MCF 10A (cell line): ENCODE measurements around the gene ACER2. TPM values are rescaled to one million over a fixed set of nuclear protein-coding genes. Genes with fewer than 3 reads are reported as not detected.
"Not testable (repeated sequence)": the region's sequence is repeated elsewhere in the genome, so short reads cannot be mapped to it uniquely, and the experiment has no call there.

Source experiments
- BruUV-seq: library from RNA; stranded (reverse); fragments of 400-500 nt; replicated peaks from 2 replicates; lab custom pipeline; 2021; lab: Mats Ljungman, UMichigan
- CTCF ChIA-PET: fragments of 300-600 bp; sonication (Branson Sonifier 250); formaldehyde crosslinking; extraction: SDS; loops from one replicate; lab custom pipeline; 2021; ENCODE audit warnings: antibody characterized with exemption, inconsistent platforms; lab: Yijun Ruan, JAX
- POLR2A ChIA-PET: fragments of 300-600, 350-650 bp; sonication (Branson Sonifier 250); formaldehyde crosslinking; extraction: SDS; loops from one replicate; lab custom pipeline; 2020; ENCODE audit warnings: antibody characterized with exemption, inconsistent platforms; lab: Yijun Ruan, JAX
- DNase-seq: peaks from one replicate; pipeline ENCODE4 v3.0.0-alpha.2; 2018; ENCODE audit not compliant: unreplicated experiment
- H3K27ac Mint-ChIP-seq: one replicate; pipeline ENCODE4 v1.8.0; 2022; ENCODE audit warnings: mild to moderate bottlenecking, low read depth, mixed read lengths; ENCODE audit not compliant: unreplicated experiment
- H3K27me3 Mint-ChIP-seq: one replicate; pipeline ENCODE4 v1.8.0; 2022; ENCODE audit warnings: mixed read lengths; ENCODE audit not compliant: insufficient read depth, unreplicated experiment
- H3K36me3 Mint-ChIP-seq: one replicate; pipeline ENCODE4 v1.8.0; 2022; ENCODE audit warnings: mild to moderate bottlenecking, moderate library complexity, mixed read lengths; ENCODE audit not compliant: insufficient read depth, unreplicated experiment
- H3K4me1 Mint-ChIP-seq: one replicate; pipeline ENCODE4 v1.8.0; 2022; ENCODE audit warnings: mixed read lengths; ENCODE audit not compliant: insufficient read depth, unreplicated experiment
- H3K4me3 Mint-ChIP-seq: one replicate; pipeline ENCODE4 v1.8.0; 2022; ENCODE audit warnings: mild to moderate bottlenecking, moderate library complexity, mixed read lengths; ENCODE audit not compliant: unreplicated experiment
- H3K9me3 Mint-ChIP-seq: one replicate; pipeline ENCODE4 v1.8.0; 2022; ENCODE audit warnings: mixed read lengths; ENCODE audit not compliant: unreplicated experiment
- intact Hi-C: fragments of 100-400 bp; cut with micrococcal nuclease; formaldehyde crosslinking; loops from 2 replicates; pipeline ENCODE4 v1.14.1; 2022
- total RNA-seq: library from RNA; stranded (reverse); gene quantifications from 2 replicates; pipeline ENCODE4 v1.2.3, GENCODE V29; 2022
- TF ChIP-seq, protein P1 (sequence below): fragments of 200-600 bp; IDR thresholded peaks from one replicate; pipeline ENCODE4 v1.8.0; 2022; ENCODE audit warnings: antibody characterized with exemption, mild to moderate bottlenecking; ENCODE audit not compliant: unreplicated experiment

ACER2 gene
- total RNA-seq, 1 experiment from 2014 or later, result 3.2 TPM

DNA sequence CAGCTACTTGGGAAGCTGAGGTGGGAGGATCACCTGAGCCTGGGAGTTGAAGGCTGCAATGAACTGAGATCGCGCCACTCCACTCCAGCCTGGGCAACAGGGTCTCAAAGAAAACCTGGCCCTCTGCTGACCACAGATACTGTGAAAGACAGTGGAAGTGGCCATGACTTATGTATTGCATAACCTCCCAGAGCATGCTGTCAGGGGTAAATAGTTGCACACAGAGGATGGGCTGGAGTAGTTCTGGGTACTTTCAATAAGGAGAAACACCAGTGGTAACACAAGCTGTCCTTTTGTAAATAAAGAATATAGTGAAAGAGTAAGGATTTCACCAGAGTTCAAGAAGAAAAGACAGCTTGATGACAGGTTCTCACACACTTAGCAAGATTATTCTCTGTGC is 1.8 kb downstream of the ACER2 start:
- no peaks in the 10 kb centered on the region for H3K27me3 Mint-ChIP-seq
- ChIA-PET CTCF (interaction anchor here (0.5 to 1.8 kb wide), 4 partner anchors 9 to 204 kb away, joined by 3 to 7 read pairs (median 4); no protein-coding TSS in a partner anchor), POLR2A (interaction anchor here (1.1 to 3.5 kb wide), 2 partner anchors 9 to 31 kb away, joined by 3 to 26 read pairs; partner anchors contain the start of gene RPS6)
- TF ChIP-seq, protein P1, sequence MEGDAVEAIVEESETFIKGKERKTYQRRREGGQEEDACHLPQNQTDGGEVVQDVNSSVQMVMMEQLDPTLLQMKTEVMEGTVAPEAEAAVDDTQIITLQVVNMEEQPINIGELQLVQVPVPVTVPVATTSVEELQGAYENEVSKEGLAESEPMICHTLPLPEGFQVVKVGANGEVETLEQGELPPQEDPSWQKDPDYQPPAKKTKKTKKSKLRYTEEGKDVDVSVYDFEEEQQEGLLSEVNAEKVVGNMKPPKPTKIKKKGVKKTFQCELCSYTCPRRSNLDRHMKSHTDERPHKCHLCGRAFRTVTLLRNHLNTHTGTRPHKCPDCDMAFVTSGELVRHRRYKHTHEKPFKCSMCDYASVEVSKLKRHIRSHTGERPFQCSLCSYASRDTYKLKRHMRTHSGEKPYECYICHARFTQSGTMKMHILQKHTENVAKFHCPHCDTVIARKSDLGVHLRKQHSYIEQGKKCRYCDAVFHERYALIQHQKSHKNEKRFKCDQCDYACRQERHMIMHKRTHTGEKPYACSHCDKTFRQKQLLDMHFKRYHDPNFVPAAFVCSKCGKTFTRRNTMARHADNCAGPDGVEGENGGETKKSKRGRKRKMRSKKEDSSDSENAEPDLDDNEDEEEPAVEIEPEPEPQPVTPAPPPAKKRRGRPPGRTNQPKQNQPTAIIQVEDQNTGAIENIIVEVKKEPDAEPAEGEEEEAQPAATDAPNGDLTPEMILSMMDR, result no peak
- H3K4me1 Mint-ChIP-seq, result peaks cover 4% of the 10 kb centered on the region
- BruUV-seq, result no TSS peak
- H3K36me3 Mint-ChIP-seq, result peaks cover 6% of the 10 kb centered on the region
- no peaks in the 10 kb centered on the region for H3K9me3 Mint-ChIP-seq
- DNase-seq, result no peak
- intact Hi-C loops, result no loop called here
- H3K27ac Mint-ChIP-seq, result no peak overlapping the region
- H3K4me3 Mint-ChIP-seq, result no peak overlapping the region

DNA sequence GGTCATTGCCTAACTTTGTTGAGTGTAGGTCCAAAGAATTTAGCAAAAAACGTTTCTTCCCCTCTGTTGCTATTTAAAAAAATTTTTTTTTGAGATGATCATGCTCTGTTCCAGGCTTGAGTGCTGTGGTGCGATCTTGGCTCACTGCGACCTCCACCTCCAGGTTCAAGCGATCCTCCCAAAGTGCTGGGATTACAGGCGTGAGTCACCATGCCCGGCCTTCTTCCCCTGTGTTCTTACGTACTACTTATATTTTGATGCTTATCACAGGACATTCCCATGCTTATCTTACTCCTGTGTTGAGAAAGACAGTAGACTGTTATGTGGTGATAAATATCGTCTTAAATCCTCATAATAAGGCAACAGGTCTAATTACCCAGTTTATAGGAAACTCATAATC is 2.5 kb downstream of the ACER2 start:
- Mint-ChIP-seq H3K27me3 (no peaks in the 10 kb centered on the region), H3K4me3 (no peak overlapping the region), H3K9me3 (no peaks in the 10 kb centered on the region), H3K27ac (no peak overlapping the region), H3K36me3 (peaks cover 6% of the 10 kb centered on the region), H3K4me1 (peaks cover 4% of the 10 kb centered on the region)
- BruUV-seq, result no TSS peak
- intact Hi-C loops, result no loop called here
- CTCF ChIA-PET, result interaction anchor here (1.8 kb wide), 1 partner anchor 53 kb away, joined by 7 read pairs; no protein-coding TSS in a partner anchor
- POLR2A ChIA-PET, result interaction anchor here (3.5 kb wide), 1 partner anchor 32 kb away, joined by 26 read pairs; the partner anchor contains the start of gene RPS6
- TF ChIP-seq, protein P1, result no peak
- peak; percentile 23 for DNase-seq

DNA sequence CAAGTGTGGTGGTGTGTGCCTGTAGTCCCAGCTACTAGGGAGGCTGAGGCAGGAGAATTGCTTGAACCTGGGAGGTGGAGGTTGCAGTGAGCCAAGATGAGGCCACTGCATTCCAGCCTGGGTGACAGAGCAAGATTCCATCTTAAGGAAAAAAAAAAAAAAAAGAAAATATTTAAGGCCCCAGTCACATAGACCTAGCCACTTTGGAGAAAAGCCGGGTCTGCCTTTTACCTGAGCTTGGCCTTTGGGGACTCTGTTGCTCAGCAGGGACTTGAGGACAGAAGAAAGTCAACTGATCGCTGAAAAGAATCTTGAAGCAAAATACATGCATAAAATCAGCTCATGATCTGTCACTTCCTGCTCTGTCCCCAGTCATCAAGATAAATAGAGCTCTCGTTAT is 4.6 kb downstream of the ACER2 start:
- H3K36me3 Mint-ChIP-seq, DNase-seq, BruUV-seq, POLR2A ChIA-PET, H3K27me3 Mint-ChIP-seq, intact Hi-C loops, H3K4me3 Mint-ChIP-seq, H3K9me3 Mint-ChIP-seq, H3K27ac Mint-ChIP-seq, H3K4me1 Mint-ChIP-seq: not testable (repeated sequence)
- CTCF ChIA-PET, result interaction anchor here (1.3 kb wide), 1 partner anchor 45 kb away, joined by 5 read pairs; no protein-coding TSS in a partner anchor

DNA sequence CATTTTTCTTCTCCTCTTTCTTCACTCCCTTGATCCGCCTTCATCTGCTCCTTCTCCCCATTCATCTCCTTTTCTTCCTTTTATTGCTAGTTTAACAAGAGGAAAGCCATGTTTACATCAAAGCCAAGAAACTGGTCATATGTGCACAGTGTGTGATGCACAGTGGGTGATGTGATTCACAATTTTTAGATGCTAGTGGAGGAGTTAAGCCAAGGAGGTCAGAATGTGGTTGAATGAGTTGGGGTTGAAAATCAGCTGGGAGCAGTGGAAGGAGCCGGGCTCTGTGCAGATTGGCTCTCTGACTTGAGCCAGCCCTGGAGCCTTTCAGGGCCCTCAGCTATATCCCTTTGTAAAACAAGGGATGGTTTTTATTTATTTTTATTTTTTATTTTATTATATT is 7.3 kb downstream of the ACER2 start:
- Mint-ChIP-seq H3K27ac (no peak overlapping the region), H3K27me3 (no peaks in the 10 kb centered on the region), H3K4me3 (no peak overlapping the region), H3K4me1 (peaks cover 4% of the 10 kb centered on the region), H3K36me3 (peaks cover 6% of the 10 kb centered on the region), H3K9me3 (no peaks in the 10 kb centered on the region)
- POLR2A ChIA-PET, result no interaction called here
- CTCF ChIA-PET, result interaction anchor here (0.9 to 1.5 kb wide), 2 partner anchors 9 to 41 kb away, joined by 3 to 4 read pairs; no protein-coding TSS in a partner anchor
- BruUV-seq, result no TSS peak
- TF ChIP-seq, protein P1, result no peak
- intact Hi-C loops, result no loop called here
- DNase-seq, result no peak
